Tibial artery (tissue), 4 donors: Measurements from ENCODE around the gene MBNL2.

Source experiments
- DNase-seq, 2 donors: peaks; one replicate each; pipeline ENCODE4 v3.0.0-alpha.2; 2019
- H3K27ac ChIP-seq, 2 donors: fragments of 200-600 bp; sonication (generic) in 1 of 2; 1 replicate in 1 of 2; 2 replicates in 1 of 2; pipeline ENCODE4 v1.5.1; 2018 to 2019; ENCODE audit warnings: mild to moderate bottlenecking in 1 of 2
- H3K27me3 ChIP-seq, 2 donors: fragments of 200-600 bp; sonication (generic) in 1 of 2; one replicate each; pipeline versions ENCODE4 v1.5.1 to v1.6.0; 2016 to 2019
- H3K36me3 ChIP-seq, 3 donors: fragments of 200-600 bp; sonication (generic) in 2 of 3; one replicate each; pipeline ENCODE4 v1.5.1; 2016 to 2019; ENCODE audit warnings: mild to moderate bottlenecking in 2 of 3
- H3K4me1 ChIP-seq, 4 donors: fragments of 200-600 bp; sonication (generic) in 2 of 4; 1 replicate in 3 of 4; 2 replicates in 1 of 4; pipeline ENCODE4 v1.5.1; 2016 to 2019
- H3K4me3 ChIP-seq, 2 donors: fragments of 200-600 bp; sonication (generic) in 1 of 2; 1 replicate in 1 of 2; 2 replicates in 1 of 2; pipeline ENCODE4 v1.5.1; 2018 to 2019; ENCODE audit warnings: mild to moderate bottlenecking in 2 of 2
- H3K9me3 ChIP-seq, 3 donors: fragments of 200-600 bp; sonication (generic) in 1 of 3; one replicate each; pipeline ENCODE4 v1.5.1; 2016 to 2019
- CTCF ChIP-seq, 2 experiments: fragments of 200-600 bp in 1 of 2; fragments of 450-650 bp in 1 of 2; IDR thresholded peaks; one replicate each; pipeline ENCODE4 v1.5.1; 2017 to 2019; ENCODE audit warnings: antibody characterized with exemption in 2 of 2, mild to moderate bottlenecking in 1 of 2, moderate library complexity in 1 of 2
- intact Hi-C: fragments of 100-400 bp; cut with DNase I; formaldehyde crosslinking; loops from one replicate; pipeline ENCODE4 v1.15.0; 2023; ENCODE audit warnings: low total_unique reads

The MBNL2 gene

GRCh38 chr13:97329331-97329730 is 107.2 kb downstream of the MBNL2 start:
- TF ChIP-seq CTCF (IDR thresholded peaks at IDR 0.05): no peak
- intact Hi-C loops: no loop called here
- no peaks in the 10 kb centered on the region for H3K36me3 ChIP-seq
- no peaks in the 10 kb centered on the region for H3K9me3 ChIP-seq
- H3K27ac ChIP-seq: peak overlapping the region in 1 of 2 donors; percentile 31
- no peak for DNase-seq
- no peaks in the 10 kb centered on the region for H3K27me3 ChIP-seq
- H3K4me3 ChIP-seq: no peak overlapping the region
- H3K4me1 ChIP-seq: peaks cover 0 to 62% (median 9%) of the 10 kb centered on the region in 4 donors

GRCh38 chr13:97330448-97330847 is 108.3 kb downstream of the MBNL2 start:
- Histone ChIP-seq H3K9me3 (no peaks in the 10 kb centered on the region), H3K27me3 (no peaks in the 10 kb centered on the region), H3K27ac (no peak overlapping the region), H3K4me1 (peaks cover 0 to 64% (median 18%) of the 10 kb centered on the region in 4 donors), H3K4me3 (no peak overlapping the region), H3K36me3 (no peaks in the 10 kb centered on the region)
- intact Hi-C loops: loop anchor here (10.0 kb wide), 1 partner anchor 46 kb away; no protein-coding TSS in a partner anchor
- no peak for DNase-seq
- TF ChIP-seq CTCF (IDR thresholded peaks at IDR 0.05): no peak

GRCh38 chr13:97332742-97333141 is 110.6 kb downstream of the MBNL2 start:
- H3K9me3 ChIP-seq: no peaks in the 10 kb centered on the region
- no peak overlapping the region for H3K27ac ChIP-seq
- no peak for DNase-seq
- H3K4me1 ChIP-seq: peaks cover 0 to 60% (median 24%) of the 10 kb centered on the region in 4 donors
- intact Hi-C loops: loop anchor here (10.0 kb wide), 1 partner anchor 48 kb away; no protein-coding TSS in a partner anchor
- no peak overlapping the region for H3K4me3 ChIP-seq
- no peaks in the 10 kb centered on the region for H3K27me3 ChIP-seq
- TF ChIP-seq CTCF (IDR thresholded peaks at IDR 0.05): no peak
- H3K36me3 ChIP-seq: peaks cover 0 to 10% (median 0%) of the 10 kb centered on the region in 3 donors

- H3K27me3 ChIP-seq: no peaks in the 10 kb centered on the region
- intact Hi-C loops: loop anchor here (10.0 kb wide), 1 partner anchor 49 kb away; no protein-coding TSS in a partner anchor
- H3K4me3 ChIP-seq: no peak overlapping the region
- H3K9me3 ChIP-seq: no peaks in the 10 kb centered on the region
- peaks cover 0 to 55% (median 19%) of the 10 kb centered on the region in 4 donors for H3K4me1 ChIP-seq
- H3K27ac ChIP-seq: peak overlapping the region in 1 of 2 donors; percentile 52
- peaks cover 0 to 15% (median 0%) of the 10 kb centered on the region in 3 donors for H3K36me3 ChIP-seq
- no peak for TF ChIP-seq CTCF (IDR thresholded peaks at IDR 0.05)
- no peak for DNase-seq
Measured at GRCh38 chr13:97333983-97334382, 111.8 kb downstream of the MBNL2 start.

- Histone ChIP-seq H3K36me3 (peaks cover 0 to 15% (median 0%) of the 10 kb centered on the region in 3 donors), H3K4me1 (peaks cover 0 to 57% (median 20%) of the 10 kb centered on the region in 4 donors), H3K4me3 (no peak overlapping the region), H3K27me3 (no peaks in the 10 kb centered on the region), H3K9me3 (no peaks in the 10 kb centered on the region), H3K27ac (peak overlapping the region; percentile 52 to 65)
- intact Hi-C loops: loop anchor here (10.0 kb wide), 1 partner anchor 50 kb away; no protein-coding TSS in a partner anchor
- no peak for TF ChIP-seq CTCF (IDR thresholded peaks at IDR 0.05)
- DNase-seq: no peak
Measured at GRCh38 chr13:97334690-97335089, 112.6 kb downstream of the MBNL2 start.
